Measurements from ENCODE around the gene EGFR. TPM values are rescaled to one million over a fixed set of nuclear protein-coding genes. Genes with fewer than 3 reads are reported as not detected.
A peak's percentile ranks its signal among the peaks of the same experiment; 100 is the strongest.

EGFR gene
- polyA plus RNA-seq, 2 of the 4 experiments (the other 2 are of a cell fraction): 59.5 to 63.8 TPM

DNA sequence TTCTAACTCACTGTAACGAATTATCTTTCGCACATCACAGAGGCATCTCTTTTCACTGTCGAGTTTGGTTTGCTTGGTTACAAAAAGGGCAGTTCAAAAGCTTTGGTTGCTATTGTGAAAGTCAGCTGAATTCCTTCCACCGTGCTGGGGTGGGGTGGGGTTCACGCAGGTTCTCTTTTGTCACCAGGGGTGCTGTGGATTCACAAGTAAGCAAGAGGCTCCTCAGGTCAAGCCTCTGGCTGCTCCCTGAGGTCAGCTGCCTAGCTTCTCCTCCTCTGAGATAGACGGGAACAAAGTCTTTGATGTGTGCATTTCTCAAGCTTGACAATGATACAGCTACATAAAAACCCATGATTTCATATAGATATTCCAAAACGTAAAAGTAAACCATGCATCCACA is 47.7 kb downstream of the EGFR start:
- WGBS (ENCODE audit: missing lambda C conversion rate): 22% methylated on average over 6 of the region's 7 CpGs
- H3K9me3 ChIP-seq: no peaks in the 10 kb centered on the region
- ChIA-PET POLR2A (interaction anchor here (0.6 to 2.5 kb wide), 3 partner anchors 66 to 308 kb away, joined by 4 to 18 read pairs (median 5); partner anchors contain the start of gene SEC61G), CTCF (interaction anchor here (1.0 to 5.7 kb wide), 11 partner anchors 10 to 293 kb away, joined by 3 to 38 read pairs (median 7); no protein-coding TSS in a partner anchor)
- peak overlapping the region; percentile 84 to 92 for H3K27ac ChIP-seq
- no peak for FAIRE-seq
- TF ChIP-seq JUN (IDR thresholded peaks at IDR 0.05) (0 out of 5 replicates have a peak, but pooled peaks of 1 of the 2 experiments have one; percentile 7), HOXA7 (CRISPR knock-in tag; IDR thresholded peaks at IDR 0.05) (no peak)
- H3K4me1 ChIP-seq: peaks cover 98% of the 10 kb centered on the region
- no peak overlapping the region; the same call in 2 of the 3 replicates for H3K4me3 ChIP-seq
- ATAC-seq: peak; percentile 31 to 32; a peak in 3 of 6 replicates
- H3K4me2 ChIP-seq: peak overlapping the region; percentile 85
- peak in 1 of 2 experiments; percentile 64 for DNase-seq (ENCODE audit: low read depth in 1 of 2, low spot score in 1 of 2)

DNA sequence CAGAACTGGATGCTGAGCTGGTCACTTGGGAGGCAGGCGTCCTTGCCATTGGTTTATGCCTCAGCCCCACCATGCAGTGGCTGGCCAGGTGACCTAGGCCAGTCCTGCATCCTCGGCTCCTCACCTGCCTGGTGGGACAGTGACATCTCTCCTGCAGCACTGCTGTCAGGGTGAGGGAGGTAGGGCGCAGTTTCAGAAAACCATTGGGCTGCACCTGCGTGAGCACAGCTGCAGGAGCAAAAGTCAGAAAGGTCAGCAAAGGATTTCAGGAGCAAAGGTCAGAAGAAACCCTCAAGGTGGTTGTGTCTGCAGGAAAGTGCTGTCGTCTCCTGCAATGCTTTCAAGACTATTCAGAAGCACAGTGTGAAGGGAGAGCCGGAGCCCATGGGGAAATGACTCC is 48.1 kb downstream of the EGFR start:
- no peak for ATAC-seq
- Histone ChIP-seq H3K4me3 (no peak overlapping the region), H3K27ac (peak overlapping the region; percentile 84 to 92), H3K9me3 (no peaks in the 10 kb centered on the region), H3K4me2 (peak overlapping the region; percentile 85), H3K4me1 (peaks cover 98% of the 10 kb centered on the region)
- DNase-seq (ENCODE audit: low read depth in 1 of 2, low spot score in 1 of 2): no peak
- CTCF ChIA-PET: interaction anchor here (1.4 to 5.7 kb wide), 7 partner anchors 10 to 293 kb away, joined by 4 to 38 read pairs (median 13); no protein-coding TSS in a partner anchor
- no peak for TF ChIP-seq CHD2 (IDR thresholded peaks at IDR 0.05; ENCODE audit: low read length, partially characterized antibody)
- TF ChIP-seq JUN (IDR thresholded peaks at IDR 0.05): no peak
- no peak for TF ChIP-seq FOXS1 (CRISPR knock-in tag; IDR thresholded peaks at IDR 0.05)
- TF ChIP-seq POLR2A (IDR thresholded peaks at IDR 0.05; ENCODE audit: low read length): no peak
- TF ChIP-seq, protein P1, sequence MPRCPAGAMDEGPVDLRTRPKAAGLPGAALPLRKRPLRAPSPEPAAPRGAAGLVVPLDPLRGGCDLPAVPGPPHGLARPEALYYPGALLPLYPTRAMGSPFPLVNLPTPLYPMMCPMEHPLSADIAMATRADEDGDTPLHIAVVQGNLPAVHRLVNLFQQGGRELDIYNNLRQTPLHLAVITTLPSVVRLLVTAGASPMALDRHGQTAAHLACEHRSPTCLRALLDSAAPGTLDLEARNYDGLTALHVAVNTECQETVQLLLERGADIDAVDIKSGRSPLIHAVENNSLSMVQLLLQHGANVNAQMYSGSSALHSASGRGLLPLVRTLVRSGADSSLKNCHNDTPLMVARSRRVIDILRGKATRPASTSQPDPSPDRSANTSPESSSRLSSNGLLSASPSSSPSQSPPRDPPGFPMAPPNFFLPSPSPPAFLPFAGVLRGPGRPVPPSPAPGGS (IDR thresholded peaks at IDR 0.05): no peak
- no peak for TF ChIP-seq EP300 (IDR thresholded peaks at IDR 0.05)
- TF ChIP-seq, protein P2, sequence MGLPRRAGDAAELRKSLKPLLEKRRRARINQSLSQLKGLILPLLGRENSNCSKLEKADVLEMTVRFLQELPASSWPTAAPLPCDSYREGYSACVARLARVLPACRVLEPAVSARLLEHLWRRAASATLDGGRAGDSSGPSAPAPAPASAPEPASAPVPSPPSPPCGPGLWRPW (IDR thresholded peaks at IDR 0.05): no peak
- TF ChIP-seq FOSB (CRISPR knock-in tag; IDR thresholded peaks at IDR 0.05): no peak
- TF ChIP-seq, protein P3, sequence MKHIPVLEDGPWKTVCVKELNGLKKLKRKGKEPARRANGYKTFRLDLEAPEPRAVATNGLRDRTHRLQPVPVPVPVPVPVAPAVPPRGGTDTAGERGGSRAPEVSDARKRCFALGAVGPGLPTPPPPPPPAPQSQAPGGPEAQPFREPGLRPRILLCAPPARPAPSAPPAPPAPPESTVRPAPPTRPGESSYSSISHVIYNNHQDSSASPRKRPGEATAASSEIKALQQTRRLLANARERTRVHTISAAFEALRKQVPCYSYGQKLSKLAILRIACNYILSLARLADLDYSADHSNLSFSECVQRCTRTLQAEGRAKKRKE (CRISPR knock-in tag; IDR thresholded peaks at IDR 0.05; ENCODE audit: low read depth): no peak
- TF ChIP-seq ESRRA (IDR thresholded peaks at IDR 0.05; ENCODE audit: borderline replicate concordance, low read length): no peak
- TF ChIP-seq TFCP2L1 (CRISPR knock-in tag; IDR thresholded peaks at IDR 0.05): no peak
- no peak for TF ChIP-seq KDM5A (IDR thresholded peaks at IDR 0.05)
- TF ChIP-seq SMC3 (IDR thresholded peaks at IDR 0.05): no peak
- no peak for TF ChIP-seq HEYL (CRISPR knock-in tag; IDR thresholded peaks at IDR 0.05)
- no peak for TF ChIP-seq ZSCAN20 (CRISPR knock-in tag; IDR thresholded peaks at IDR 0.05)
- no peak for TF ChIP-seq POLR2AphosphoS2 (conservative IDR thresholded peaks at IDR 0.05; ENCODE audit: low read length)
- TF ChIP-seq MYC (IDR thresholded peaks at IDR 0.05; ENCODE audit: borderline replicate concordance, low read length): no peak
- whole genome bisulfite sequencing (ENCODE audit: missing lambda C conversion rate): 82% methylated on average over 6 of the region's 6 CpGs
- no peak for FAIRE-seq
- POLR2A ChIA-PET: interaction anchor here (0.6 to 1.0 kb wide), 2 partner anchors 237 to 308 kb away, joined by 4 to 5 read pairs; partner anchors contain the start of gene SEC61G

DNA sequence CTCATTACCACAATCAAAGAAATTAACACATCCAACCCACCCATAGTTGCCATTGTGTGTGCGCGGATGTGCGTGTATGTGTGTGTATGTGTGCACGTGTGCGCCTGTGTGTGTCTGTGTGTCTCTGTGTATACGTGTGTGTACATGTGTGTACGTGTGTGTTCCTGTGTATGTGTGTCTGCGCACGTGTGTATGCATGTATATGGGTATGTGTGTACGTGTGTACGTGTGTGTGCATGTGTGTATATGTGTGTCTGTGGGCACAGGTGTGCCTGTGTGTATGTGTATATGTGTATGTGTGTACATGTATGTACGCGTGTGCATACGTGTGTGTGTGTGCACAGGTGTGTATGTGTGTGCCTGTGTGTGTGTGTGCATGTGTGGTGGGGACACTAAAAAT is 48.9 kb downstream of the EGFR start:
- ATAC-seq (no peak), FAIRE-seq (no peak), DNase-seq (ENCODE audit: low read depth in 1 of 2, low spot score in 1 of 2) (no peak)
- POLR2A ChIA-PET: no interaction called here
- 95% methylated on average over 14 of the region's 14 CpGs for WGBS (ENCODE audit: missing lambda C conversion rate)
- Histone ChIP-seq H3K27ac (peak overlapping the region; percentile 6 to 92; a peak in 4 of 6 replicates), H3K9me3 (no peaks in the 10 kb centered on the region), H3K4me1 (peaks cover 98% of the 10 kb centered on the region), H3K4me3 (no peak overlapping the region), H3K4me2 (no peak overlapping the region)
- TF ChIP-seq MYC (IDR thresholded peaks at IDR 0.05; ENCODE audit: borderline replicate concordance, low read length): no peak
- 0 out of 2 replicates have a peak, but pooled peaks have one; percentile 32 for TF ChIP-seq KDM1A (IDR thresholded peaks at IDR 0.05; ENCODE audit: low read depth)
- CTCF ChIA-PET: interaction anchor here (4.2 to 5.7 kb wide), 2 partner anchors 187 to 294 kb away, joined by 23 to 38 read pairs; no protein-coding TSS in a partner anchor

Measured in A549 (cell line).